D721Med (cell line): ENCODE data around the gene PRMT6.

Experiments used
- DNase-seq: peaks from one replicate; pipeline ENCODE4 v3.0.0; 2011; ENCODE audit warnings: low spot score; ENCODE audit not compliant: insufficient read length
- FAIRE-seq: peaks from 2 replicates; lab custom pipeline; 2011; peaks lifted over from hg19 to GRCh38; lab: Jason Lieb, UNC
- TF ChIP-seq, protein P1 (sequence below): IDR thresholded peaks from 2 replicates; pipeline ENCODE4 v1.5.1; 2012; ENCODE audit warnings: mild to moderate bottlenecking, control low read depth; ENCODE audit not compliant: insufficient read depth; ENCODE audit errors: missing control alignments

The PRMT6 gene

GRCh38 chr1:107098961-107099360 is 42.5 kb downstream of the PRMT6 start:
- FAIRE-seq (no peak), DNase-seq (no peak)
- TF ChIP-seq, protein P1, sequence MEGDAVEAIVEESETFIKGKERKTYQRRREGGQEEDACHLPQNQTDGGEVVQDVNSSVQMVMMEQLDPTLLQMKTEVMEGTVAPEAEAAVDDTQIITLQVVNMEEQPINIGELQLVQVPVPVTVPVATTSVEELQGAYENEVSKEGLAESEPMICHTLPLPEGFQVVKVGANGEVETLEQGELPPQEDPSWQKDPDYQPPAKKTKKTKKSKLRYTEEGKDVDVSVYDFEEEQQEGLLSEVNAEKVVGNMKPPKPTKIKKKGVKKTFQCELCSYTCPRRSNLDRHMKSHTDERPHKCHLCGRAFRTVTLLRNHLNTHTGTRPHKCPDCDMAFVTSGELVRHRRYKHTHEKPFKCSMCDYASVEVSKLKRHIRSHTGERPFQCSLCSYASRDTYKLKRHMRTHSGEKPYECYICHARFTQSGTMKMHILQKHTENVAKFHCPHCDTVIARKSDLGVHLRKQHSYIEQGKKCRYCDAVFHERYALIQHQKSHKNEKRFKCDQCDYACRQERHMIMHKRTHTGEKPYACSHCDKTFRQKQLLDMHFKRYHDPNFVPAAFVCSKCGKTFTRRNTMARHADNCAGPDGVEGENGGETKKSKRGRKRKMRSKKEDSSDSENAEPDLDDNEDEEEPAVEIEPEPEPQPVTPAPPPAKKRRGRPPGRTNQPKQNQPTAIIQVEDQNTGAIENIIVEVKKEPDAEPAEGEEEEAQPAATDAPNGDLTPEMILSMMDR = no peak

GRCh38 chr1:107100331-107100984 is 44.0 kb downstream of the PRMT6 start:
- no peak for FAIRE-seq
- TF ChIP-seq, protein P1 = no peak
- DNase-seq = no peak

DNA sequence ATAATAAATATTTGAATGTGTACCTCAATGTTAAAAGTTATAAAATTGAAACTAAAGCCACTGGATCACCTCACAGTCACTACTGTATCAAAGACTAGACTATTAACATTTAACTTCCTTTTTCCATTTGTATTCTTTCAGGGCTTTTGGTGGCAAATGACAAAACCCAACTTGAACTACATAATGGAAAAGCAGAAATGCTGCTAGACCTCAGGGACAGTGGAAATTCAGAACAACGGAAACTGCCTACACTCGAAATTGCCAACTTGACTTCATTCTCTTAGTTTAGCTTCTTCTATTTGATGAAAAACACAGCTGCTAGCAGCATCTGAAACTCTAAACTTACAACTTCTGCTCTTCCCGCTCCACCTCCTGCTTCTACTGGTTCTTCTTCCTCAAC is 49.4 kb downstream of the PRMT6 start:
- DNase-seq (no peak), FAIRE-seq (no peak)
- TF ChIP-seq, protein P1 = no peak
